Esophagus squamous epithelium (tissue), 5 donors: ENCODE results near the gene CDHR3. TPM values are rescaled to one million over a fixed set of nuclear protein-coding genes. Genes with fewer than 3 reads are reported as not detected.

Experiments used
- DNase-seq: peaks from one replicate; lab custom pipeline; 2025; lab: John Stamatoyannopoulos, UW
- H3K27ac ChIP-seq, 4 donors: fragments of 200-600 bp; sonication (generic); one replicate each; pipeline ENCODE4 v1.5.1; 2016 to 2019; ENCODE audit warnings: mild to moderate bottlenecking in 1 of 4
- H3K27me3 ChIP-seq, 4 donors: fragments of 200-600 bp; sonication (generic); 1 replicate in 3 of 4; 2 replicates in 1 of 4; pipeline versions ENCODE4 v1.5.1 to v1.6.0; 2017 to 2021; ENCODE audit warnings: antibody characterized with exemption in 1 of 4
- H3K36me3 ChIP-seq, 3 donors: fragments of 200-600 bp; sonication (generic); one replicate each; pipeline ENCODE4 v1.5.1; 2016 to 2019
- H3K4me1 ChIP-seq, 3 donors: fragments of 200-600 bp; sonication (generic); one replicate each; pipeline ENCODE4 v1.5.1; 2017 to 2019
- H3K4me3 ChIP-seq, 4 donors: fragments of 200-600 bp; sonication (generic); 1 replicate in 3 of 4; 2 replicates in 1 of 4; pipeline ENCODE4 v1.5.1; 2016 to 2019; ENCODE audit warnings: mild to moderate bottlenecking in 2 of 4, moderate library complexity in 1 of 4
- H3K9me3 ChIP-seq, 3 donors: fragments of 200-600 bp; sonication (generic); one replicate each; pipeline ENCODE4 v1.5.1; 2016 to 2019
- CTCF ChIP-seq, 6 experiments: fragments of 450-650 bp in 4 of 6; fragments of 200-600 bp in 2 of 6; sonication (generic) in 2 of 6; IDR thresholded peaks; one replicate each; pipeline ENCODE4 v1.5.1; 2016 to 2019; ENCODE audit warnings: antibody characterized with exemption in 6 of 6, mild to moderate bottlenecking in 4 of 6, moderate library complexity in 4 of 6
- POLR2A ChIP-seq, 4 donors: fragments of 450-650 bp; IDR thresholded peaks; one replicate each; pipeline ENCODE4 v1.6.1; 2017; ENCODE audit warnings: antibody characterized with exemption in 4 of 4, mild to moderate bottlenecking in 4 of 4, moderate library complexity in 3 of 4
- WGBS, 2 donors: methylation state at CpG; one replicate each; pipeline ENCODE4 v1.1.5; 2018; 5-methylcytosine and 5-hydroxymethylcytosine counted together
- intact Hi-C: fragments of 100-400 bp; cut with DNase I; formaldehyde crosslinking; loops from one replicate; pipeline ENCODE4 v1.15.0; 2022
- total RNA-seq, 4 donors: library from RNA; depleted of rRNA; stranded (reverse); fragments of >200 nt; gene quantifications; one replicate each; pipeline ENCODE4 v1.1.0, GENCODE V29; 2016
- donor health status: DM: yes; HTN: yes; CAD: no.

CDHR3 gene
- total RNA-seq, 4 donors from 2014 or later = 0.32 to 2.5 (median 1.9) TPM

- Histone ChIP-seq H3K27ac (no peak overlapping the region), H3K9me3 (no peaks in the 10 kb centered on the region), H3K27me3 (no peaks in the 10 kb centered on the region), H3K4me3 (no peak overlapping the region), H3K4me1 (no peaks in the 10 kb centered on the region), H3K36me3 (no peaks in the 10 kb centered on the region)
- no peak for DNase-seq
- WGBS, 2 donors = 65 to 78% methylated on average over 4 of the region's 4 CpGs
- TF ChIP-seq CTCF (IDR thresholded peaks at IDR 0.05) (no peak), POLR2A (IDR thresholded peaks at IDR 0.05) (no peak)
- intact Hi-C loops = no loop called here
Measured at GRCh38 chr7:105985229-105985628, 22.2 kb downstream of the CDHR3 start.

- peaks cover 0 to under 1% (median 0%) of the 10 kb centered on the region in 3 donors for H3K4me1 ChIP-seq
- DNase-seq = no peak
- no peak overlapping the region for H3K27ac ChIP-seq
- intact Hi-C loops = no loop called here
- WGBS, 2 donors = 71% methylated on average over 2 of the region's 2 CpGs
- H3K4me3 ChIP-seq = no peak overlapping the region
- H3K9me3 ChIP-seq = no peaks in the 10 kb centered on the region
- no peaks in the 10 kb centered on the region for H3K27me3 ChIP-seq
- no peak for TF ChIP-seq CTCF (IDR thresholded peaks at IDR 0.05)
- TF ChIP-seq POLR2A (IDR thresholded peaks at IDR 0.05) = no peak
- H3K36me3 ChIP-seq = no peaks in the 10 kb centered on the region
Measured at GRCh38 chr7:105985672-105986215, 22.7 kb downstream of the CDHR3 start.

- WGBS, 2 donors = 85 to 90% methylated on average over 2 of the region's 2 CpGs
- Histone ChIP-seq H3K9me3 (no peaks in the 10 kb centered on the region), H3K36me3 (no peaks in the 10 kb centered on the region), H3K27me3 (no peaks in the 10 kb centered on the region), H3K27ac (no peak overlapping the region), H3K4me3 (no peak overlapping the region), H3K4me1 (peaks cover 0 to 8% (median 0%) of the 10 kb centered on the region in 3 donors)
- intact Hi-C loops = no loop called here
- TF ChIP-seq POLR2A (IDR thresholded peaks at IDR 0.05) = no peak
- TF ChIP-seq CTCF (IDR thresholded peaks at IDR 0.05) = no peak
- no peak for DNase-seq
Measured at GRCh38 chr7:105987046-105987445, 24.0 kb downstream of the CDHR3 start.

- TF ChIP-seq POLR2A (IDR thresholded peaks at IDR 0.05) (no peak), CTCF (IDR thresholded peaks at IDR 0.05) (no peak)
- no peak overlapping the region for H3K4me3 ChIP-seq
- no peaks in the 10 kb centered on the region for H3K9me3 ChIP-seq
- no peaks in the 10 kb centered on the region for H3K36me3 ChIP-seq
- no peak for DNase-seq
- intact Hi-C loops = no loop called here
- 60 to 76% methylated on average over 3 of the region's 3 CpGs for WGBS, 2 donors
- H3K27ac ChIP-seq = no peak overlapping the region
- peaks cover 0 to 8% (median 0%) of the 10 kb centered on the region in 3 donors for H3K4me1 ChIP-seq
- peaks cover 0 to 2% (median 0%) of the 10 kb centered on the region in 4 donors for H3K27me3 ChIP-seq
Measured at GRCh38 chr7:105988276-105988675, 25.2 kb downstream of the CDHR3 start.

GRCh38 chr7:105989191-105989590 lies 26.1 kb downstream of the CDHR3 start:
- no peak for TF ChIP-seq CTCF (IDR thresholded peaks at IDR 0.05)
- TF ChIP-seq POLR2A (IDR thresholded peaks at IDR 0.05) = no peak
- 84 to 89% methylated on average over 2 of the region's 2 CpGs for WGBS, 2 donors
- H3K4me3 ChIP-seq = no peak overlapping the region

More at GRCh38 chr7:105989191-105989590, 26.1 kb downstream of the CDHR3 start:
- intact Hi-C loops = no loop called here
- no peak for DNase-seq
- Histone ChIP-seq H3K27me3 (peaks cover 0 to 2% (median 0%) of the 10 kb centered on the region in 4 donors), H3K27ac (no peak overlapping the region), H3K4me1 (peaks cover 0 to 8% (median 0%) of the 10 kb centered on the region in 3 donors), H3K9me3 (no peaks in the 10 kb centered on the region), H3K36me3 (no peaks in the 10 kb centered on the region)
